Fibroblast of the conjunctiva (primary cell): Measurements from ENCODE around the gene LIN7B.

Experiments
- DNase-seq: peaks from one replicate; pipeline ENCODE4 v3.0.0-alpha.2; 2010; ENCODE audit warnings: low read depth

The LIN7B gene

DNA sequence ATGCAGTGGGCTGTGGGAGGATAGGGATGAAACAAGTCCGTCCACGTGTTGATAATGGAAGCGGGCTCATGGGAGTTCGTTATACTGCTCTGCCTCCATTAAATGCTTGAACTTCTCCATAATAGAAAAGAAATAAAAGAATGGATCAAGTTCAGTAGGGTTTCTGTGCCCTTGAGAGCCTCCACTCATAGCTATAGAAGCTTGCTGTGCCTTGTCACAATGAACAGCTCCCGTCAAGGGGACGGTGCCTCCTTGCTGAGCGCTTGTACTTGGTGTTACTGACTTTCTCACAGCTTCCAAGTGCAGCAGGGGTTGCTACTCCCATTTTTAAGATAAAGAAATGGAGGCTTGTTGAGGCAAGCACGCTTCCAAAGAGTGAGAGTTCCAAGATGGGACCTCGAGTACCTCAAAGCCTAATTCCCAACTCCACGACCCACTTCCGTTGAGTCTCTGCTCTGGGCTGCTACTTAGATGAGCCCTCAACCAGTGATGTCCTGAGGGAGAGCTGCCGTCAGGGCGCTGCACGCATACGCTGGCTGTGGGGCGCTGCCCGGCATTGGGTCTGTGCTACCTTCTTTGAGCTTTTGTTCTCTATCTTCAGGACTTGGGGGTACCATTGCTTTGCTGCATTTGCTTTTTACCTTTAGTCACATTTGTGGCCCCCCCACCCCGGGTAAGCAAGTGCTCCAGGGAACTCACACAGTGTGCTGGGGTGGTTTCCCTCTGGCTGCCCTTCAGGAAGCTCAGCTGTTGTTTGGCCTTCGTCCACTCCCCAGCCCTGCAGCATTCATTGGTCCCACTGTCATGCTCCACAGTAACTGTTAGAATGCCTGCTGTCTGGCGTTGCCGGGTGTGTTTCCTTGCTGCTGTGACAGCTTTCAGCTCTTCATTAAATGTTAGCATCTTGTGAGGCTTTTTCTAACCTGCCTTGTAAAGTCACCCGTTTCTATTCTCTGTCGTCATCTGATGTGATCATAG is 19.4 kb upstream of the LIN7B start:
- no peak for DNase-seq

GRCh38 chr19:49097453-49098288 is 16.5 kb upstream of the LIN7B start:
- DNase-seq = peak; percentile 63

DNA sequence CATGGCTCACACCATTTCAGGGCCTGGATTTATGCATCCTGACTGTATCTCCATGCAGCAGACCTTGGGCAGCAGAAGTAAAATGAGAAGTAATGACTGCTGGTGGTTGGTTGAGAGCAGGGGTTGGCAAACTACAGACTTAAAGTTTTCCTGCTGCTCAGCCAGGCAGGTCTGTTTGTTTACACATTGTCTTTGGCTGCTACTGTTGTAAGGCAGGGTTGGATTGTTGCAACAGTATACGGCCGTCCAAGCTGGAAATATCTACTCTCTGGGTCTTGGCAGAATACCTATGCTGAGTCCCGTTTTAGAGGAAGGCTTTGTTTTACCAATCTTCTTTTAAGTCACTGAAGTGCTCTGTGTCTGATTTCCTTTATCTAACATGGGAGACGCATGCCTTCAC is 15.4 kb upstream of the LIN7B start:
- DNase-seq = no peak

DNA sequence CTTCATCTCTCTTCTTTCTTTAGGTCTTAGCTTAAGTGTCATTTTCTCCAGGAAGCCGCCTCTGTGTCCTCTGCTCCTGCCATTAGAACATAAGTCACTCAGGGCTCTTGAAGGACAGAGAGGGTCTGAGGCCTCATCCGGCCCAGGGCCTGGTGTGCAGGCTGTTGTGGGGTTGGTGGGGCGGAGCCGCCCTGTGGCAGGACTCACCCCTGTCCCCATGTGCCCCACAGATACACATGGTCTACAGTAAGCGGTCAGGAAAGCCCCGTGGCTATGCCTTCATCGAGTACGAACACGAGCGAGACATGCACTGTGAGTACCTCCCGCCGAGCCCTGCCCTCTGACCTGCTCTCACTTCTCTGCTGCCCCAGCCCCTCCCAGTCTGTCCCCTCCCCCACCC is 13.0 kb upstream of the LIN7B start:
- DNase-seq = no peak

DNA sequence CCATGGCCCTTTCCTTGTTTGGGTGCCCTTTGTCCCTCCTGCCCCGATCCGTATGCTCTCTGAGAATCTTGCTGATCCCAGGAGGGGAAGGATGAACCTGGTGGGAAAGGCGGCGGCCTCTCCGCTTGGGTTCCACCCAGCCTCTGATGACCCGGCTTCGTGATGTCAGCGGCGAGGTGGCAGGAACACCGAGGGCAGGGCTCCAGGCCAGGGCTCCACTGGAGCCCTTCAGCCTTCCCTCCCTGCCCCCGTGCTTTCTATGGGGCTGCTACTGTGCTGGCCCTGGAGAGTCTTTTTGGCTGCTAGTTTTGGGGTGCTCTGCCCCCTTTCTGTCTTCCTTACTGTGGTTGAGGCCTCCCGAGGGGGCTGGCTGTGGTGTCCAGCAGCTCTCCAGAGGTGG is 11.9 kb upstream of the LIN7B start:
- no peak for DNase-seq

DNA sequence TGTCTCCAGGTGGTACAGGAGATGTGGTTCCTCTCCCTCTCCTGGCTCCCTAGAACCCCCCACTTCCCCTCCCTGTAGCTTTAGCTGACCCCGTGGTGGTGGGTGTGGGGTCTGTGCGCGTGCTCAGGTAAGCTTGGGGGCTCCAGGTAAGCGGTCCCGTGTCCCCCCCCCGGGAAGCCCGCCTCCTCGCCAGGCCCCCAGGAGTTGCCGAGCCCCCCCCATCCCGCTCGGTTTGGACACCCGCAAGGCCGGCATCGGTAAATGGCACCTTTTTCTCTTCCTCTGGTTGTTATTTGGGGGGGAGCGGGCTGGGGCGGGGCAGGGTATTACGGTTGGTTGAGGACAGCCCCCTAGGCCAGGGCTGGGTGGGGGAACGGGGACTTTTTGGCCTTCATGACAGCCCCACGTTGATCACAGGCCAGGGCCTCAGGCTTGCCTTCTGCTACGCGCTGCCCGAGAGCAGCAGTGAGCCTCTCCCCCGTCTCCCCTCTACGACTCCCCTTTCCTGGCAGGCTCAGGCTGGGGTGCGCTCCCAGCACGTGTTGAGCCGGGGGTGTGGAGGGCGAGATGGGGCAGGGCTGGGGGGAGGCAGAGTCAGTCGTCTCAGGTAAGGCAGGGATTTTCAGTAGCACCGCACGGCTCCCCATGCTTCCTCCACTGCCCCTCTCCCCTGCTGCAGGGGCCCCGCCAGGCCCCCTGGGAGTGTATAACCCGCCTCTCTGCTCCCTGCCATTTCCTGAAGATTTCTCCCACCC is 10.7 kb upstream of the LIN7B start:
- no peak for DNase-seq

GRCh38 chr19:49104229-49104864 is 9.8 kb upstream of the LIN7B start:
- no peak for DNase-seq

GRCh38 chr19:49106648-49107135 is 7.5 kb upstream of the LIN7B start:
- DNase-seq = no peak

DNA sequence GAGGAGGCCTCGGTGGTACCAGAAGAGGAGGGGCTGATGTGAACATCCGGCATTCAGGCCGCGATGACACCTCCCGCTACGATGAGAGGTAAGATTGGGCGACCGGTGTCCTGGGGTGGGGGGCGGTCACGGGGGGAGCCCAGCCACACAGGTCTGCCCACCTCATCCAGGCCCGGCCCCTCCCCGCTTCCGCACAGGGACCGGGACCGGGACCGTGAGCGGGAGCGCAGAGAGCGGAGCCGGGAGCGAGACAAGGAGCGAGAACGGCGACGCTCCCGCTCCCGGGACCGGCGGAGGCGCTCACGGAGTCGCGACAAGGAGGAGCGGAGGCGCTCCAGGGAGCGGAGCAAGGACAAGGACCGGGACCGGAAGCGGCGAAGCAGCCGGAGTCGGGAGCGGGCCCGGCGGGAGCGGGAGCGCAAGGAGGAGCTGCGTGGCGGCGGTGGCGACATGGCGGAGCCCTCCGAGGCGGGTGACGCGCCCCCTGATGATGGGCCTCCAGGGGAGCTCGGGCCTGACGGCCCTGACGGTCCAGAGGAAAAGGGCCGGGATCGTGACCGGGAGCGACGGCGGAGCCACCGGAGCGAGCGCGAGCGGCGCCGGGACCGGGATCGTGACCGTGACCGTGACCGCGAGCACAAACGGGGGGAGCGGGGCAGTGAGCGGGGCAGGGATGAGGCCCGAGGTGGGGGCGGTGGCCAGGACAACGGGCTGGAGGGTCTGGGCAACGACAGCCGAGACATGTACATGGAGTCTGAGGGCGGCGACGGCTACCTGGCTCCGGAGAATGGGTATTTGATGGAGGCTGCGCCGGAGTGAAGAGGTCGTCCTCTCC is 6.3 kb upstream of the LIN7B start:
- DNase-seq = no peak

- DNase-seq = no peak
Measured at GRCh38 chr19:49109051-49109450, 5.1 kb upstream of the LIN7B start.

DNA sequence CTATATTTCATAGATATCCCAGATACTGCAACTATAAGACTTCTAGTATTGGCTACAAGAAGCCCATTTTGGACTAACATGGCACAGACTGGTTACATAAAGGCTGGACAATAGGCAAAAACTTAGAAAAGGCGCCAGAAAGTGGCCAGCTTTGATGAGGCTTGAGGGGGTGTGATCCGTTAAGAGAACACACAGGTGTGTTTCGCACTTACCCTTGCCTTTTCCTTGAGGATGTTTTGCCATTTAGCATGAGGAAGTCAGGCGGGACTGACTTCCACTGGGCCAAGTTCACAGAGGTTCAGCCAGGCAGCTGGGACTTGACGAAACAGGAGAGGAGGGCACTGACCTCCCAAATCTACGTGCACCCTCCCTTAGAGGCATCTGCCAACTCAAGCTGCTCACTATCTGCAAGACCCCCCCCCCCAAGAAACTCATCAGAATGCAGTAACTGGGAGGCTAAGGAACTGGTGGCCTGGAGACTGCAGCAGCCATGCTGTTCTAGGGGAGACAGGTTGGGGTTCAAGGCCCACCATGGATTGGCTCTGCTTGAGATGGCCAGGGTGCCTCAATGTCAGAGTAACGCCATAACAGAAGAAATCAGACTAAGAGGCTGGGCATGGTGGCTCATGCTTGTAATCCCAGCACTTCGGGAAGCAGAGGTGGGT is 4.5 kb upstream of the LIN7B start:
- DNase-seq = no peak

DNA sequence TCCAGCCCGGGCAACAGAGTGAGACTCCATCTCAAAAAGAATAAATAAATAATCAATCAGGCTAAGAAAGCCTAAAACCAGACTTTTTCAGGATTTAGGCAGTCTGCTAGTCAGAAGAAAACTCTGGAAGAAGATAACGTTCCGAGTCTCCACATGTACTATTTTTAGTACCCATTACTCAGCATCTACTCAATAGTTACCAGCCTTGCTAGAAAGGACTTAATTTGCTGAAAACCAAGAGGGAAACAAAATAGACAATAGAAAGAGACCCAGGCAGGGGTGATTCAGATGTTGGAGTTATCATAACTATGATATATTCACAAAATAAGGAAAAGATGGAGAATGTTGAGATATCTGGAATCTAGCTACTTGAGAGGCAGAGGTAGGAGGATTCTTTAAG is 3.6 kb upstream of the LIN7B start:
- DNase-seq = no peak

- DNase-seq = no peak
Measured at GRCh38 chr19:49111218-49111998, 2.8 kb upstream of the LIN7B start.

GRCh38 chr19:49114630-49115363 is 627 bp downstream of the LIN7B start:
- no peak for DNase-seq

GRCh38 chr19:49116544-49116943 is 2.4 kb downstream of the LIN7B start:
- DNase-seq = no peak

- no peak for DNase-seq
Measured at GRCh38 chr19:49117677-49118564, 3.8 kb downstream of the LIN7B start.

- peak; percentile 85 for DNase-seq
Measured at GRCh38 chr19:49118565-49119410, 4.6 kb downstream of the LIN7B start, which contains the start of gene C19orf73. Gene C19orf73 (minus strand): TSS chr19:49119143. CDS start chr19:49119022, 121 bp downstream.
